Measurements from ENCODE around the gene TEX9. TPM values are rescaled to one million over a fixed set of nuclear protein-coding genes. Genes with fewer than 3 reads are reported as not detected.
"Not testable (repeated sequence)": the region's sequence is repeated elsewhere in the genome, so short reads cannot be mapped to it uniquely, and the experiment has no call there.

Gene TEX9
- total RNA-seq, 5 donors from 2014 or later (not counting 1 experiment from before 2014, with no cell fraction given): 1.5 to 2.7 (median 1.9) TPM

DNA sequence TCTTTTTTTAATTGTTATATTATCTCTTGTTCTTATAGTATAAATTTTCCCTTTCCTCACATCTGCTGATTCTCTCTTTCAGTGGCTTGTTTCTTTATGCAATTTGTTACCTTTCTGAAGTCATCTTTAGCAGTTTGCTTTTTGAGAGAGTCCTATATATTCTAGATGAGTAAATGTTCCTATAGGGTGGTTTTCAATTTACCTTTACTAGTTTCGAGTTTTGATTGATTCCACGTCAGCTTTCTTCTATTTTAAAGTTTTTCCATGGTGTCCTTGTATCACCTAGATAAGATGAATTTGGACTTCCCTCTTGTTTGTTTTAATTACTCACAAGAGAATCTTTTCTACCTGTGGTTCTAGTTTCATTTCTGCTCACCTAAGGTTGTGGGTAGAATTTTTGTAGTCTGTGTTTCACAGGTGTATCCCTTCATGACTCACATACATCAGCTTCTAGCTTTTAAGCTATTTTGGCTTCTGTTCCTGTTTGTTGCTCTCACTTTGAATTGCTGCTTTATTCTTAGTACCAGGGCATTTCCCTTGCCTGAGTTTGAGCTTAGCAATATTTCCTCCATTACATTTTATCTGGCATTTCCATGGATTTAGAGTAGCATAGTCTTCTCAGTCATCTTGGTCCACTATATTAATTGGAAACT lies 6.4 kb downstream of the TEX9 start:
- no peaks in the 10 kb centered on the region for H3K9me3 ChIP-seq
- H3K4me1 Mint-ChIP-seq: peaks cover 0 to under 1% (median 0%) of the 10 kb centered on the region in 3 donors
- H3K27me3 ChIP-seq (replicated peaks in 1 of 2; ENCODE audit: control insufficient read depth in 2 of 2, extremely low read depth in 1 of 2, insufficient read depth in 2 of 2, low read length in 1 of 2): peaks cover 0 to 4% of the 10 kb centered on the region in 2 experiments
- H3K4me3 ChIP-seq (ENCODE audit: control insufficient read depth in 1 of 2, extremely low read depth in 1 of 2, low read length in 1 of 2): no peak overlapping the region
- ChIA-PET CTCF (no interaction called here), POLR2A (interaction anchor here in 1 of 2 donors (0.6 kb wide), 1 partner anchor 578 kb away, joined by 3 read pairs; no protein-coding TSS in a partner anchor)
- H3K36me3 ChIP-seq (ENCODE audit: control insufficient read depth in 2 of 2, extremely low read depth in 1 of 2, insufficient read depth in 1 of 2, low read length in 1 of 2): no peaks in the 10 kb centered on the region
- no peak for ATAC-seq (replicated peaks in 1 of 4)
- H3K9me3 Mint-ChIP-seq: no peaks in the 10 kb centered on the region
- no peak for DNase-seq
- H3K27me3 Mint-ChIP-seq: peaks cover 27 to 32% of the 10 kb centered on the region in 2 donors
- H3K27ac Mint-ChIP-seq: no peak overlapping the region
- H3K4me1 ChIP-seq (ENCODE audit: control insufficient read depth in 1 of 2, extremely low read depth in 1 of 2, insufficient read depth in 2 of 2, low read length in 2 of 2): no peaks in the 10 kb centered on the region
- H3K27ac ChIP-seq (ENCODE audit: low read length): no peak overlapping the region
- no peak overlapping the region for H3K4me3 Mint-ChIP-seq
- no CpG with 5 or more reads among the region's 2 CpGs for WGBS (ENCODE audit: insufficient coverage)
- no peaks in the 10 kb centered on the region for H3K36me3 Mint-ChIP-seq

DNA sequence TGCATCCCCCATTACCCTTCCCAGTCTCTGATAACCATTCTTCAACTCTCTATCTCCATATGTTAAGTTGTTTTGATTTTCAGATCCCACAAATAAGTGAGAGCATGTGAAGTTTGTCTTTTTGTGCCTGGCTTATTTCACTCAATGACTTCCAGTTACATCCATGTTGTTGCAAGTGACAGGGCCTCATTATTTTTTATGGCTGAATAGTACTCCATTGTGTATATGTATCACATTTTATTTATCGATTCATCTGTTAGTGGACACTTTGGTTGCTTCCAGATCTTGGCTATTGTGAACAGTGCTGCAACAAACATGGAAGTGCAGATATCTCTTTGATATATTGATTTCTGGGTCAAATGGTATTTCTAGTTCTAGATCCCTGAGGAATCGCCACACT lies 9.5 kb downstream of the TEX9 start:
- DNase-seq; POLR2A ChIA-PET; H3K4me1 ChIP-seq (ENCODE audit: control insufficient read depth in 1 of 2, extremely low read depth in 1 of 2, insufficient read depth in 2 of 2, low read length in 2 of 2); ATAC-seq (replicated peaks in 1 of 4); H3K36me3 ChIP-seq (ENCODE audit: control insufficient read depth in 2 of 2, extremely low read depth in 1 of 2, insufficient read depth in 1 of 2, low read length in 1 of 2); H3K4me3 ChIP-seq (ENCODE audit: control insufficient read depth in 1 of 2, extremely low read depth in 1 of 2, low read length in 1 of 2); H3K36me3 Mint-ChIP-seq; H3K27ac ChIP-seq (ENCODE audit: low read length); H3K27me3 ChIP-seq (replicated peaks in 1 of 2; ENCODE audit: control insufficient read depth in 2 of 2, extremely low read depth in 1 of 2, insufficient read depth in 2 of 2, low read length in 1 of 2); H3K9me3 ChIP-seq; H3K4me3 Mint-ChIP-seq; CTCF ChIA-PET; H3K4me1 Mint-ChIP-seq; H3K27ac Mint-ChIP-seq: not testable (repeated sequence)
- no CpG with 5 or more reads among the region's 2 CpGs for WGBS (ENCODE audit: insufficient coverage)
- Mint-ChIP-seq H3K9me3 (peaks cover 10 to 24% (median 10%) of the 10 kb centered on the region in 3 donors), H3K27me3 (peaks cover 19 to 26% of the 10 kb centered on the region in 2 donors)

GRCh38 chr15:56377822-56378221 lies 12.6 kb downstream of the TEX9 start:
- H3K27me3 ChIP-seq (replicated peaks in 1 of 2; ENCODE audit: control insufficient read depth in 2 of 2, extremely low read depth in 1 of 2, insufficient read depth in 2 of 2, low read length in 1 of 2): peaks cover 0 to 12% of the 10 kb centered on the region in 2 experiments
- H3K36me3 Mint-ChIP-seq; DNase-seq; H3K4me1 Mint-ChIP-seq; CTCF ChIA-PET; H3K27ac ChIP-seq (ENCODE audit: low read length); H3K27ac Mint-ChIP-seq; H3K4me3 Mint-ChIP-seq; ATAC-seq (replicated peaks in 1 of 4); H3K9me3 ChIP-seq; POLR2A ChIA-PET; H3K4me3 ChIP-seq (ENCODE audit: control insufficient read depth in 1 of 2, extremely low read depth in 1 of 2, low read length in 1 of 2); H3K36me3 ChIP-seq (ENCODE audit: control insufficient read depth in 2 of 2, extremely low read depth in 1 of 2, insufficient read depth in 1 of 2, low read length in 1 of 2); H3K4me1 ChIP-seq (ENCODE audit: control insufficient read depth in 1 of 2, extremely low read depth in 1 of 2, insufficient read depth in 2 of 2, low read length in 2 of 2): not testable (repeated sequence)
- 100% methylated on average over 1 of the region's 2 CpGs for WGBS (ENCODE audit: insufficient coverage)
- peaks cover 8 to 13% of the 10 kb centered on the region in 2 donors for H3K27me3 Mint-ChIP-seq
- peaks cover 19 to 43% (median 21%) of the 10 kb centered on the region in 3 donors for H3K9me3 Mint-ChIP-seq

DNA sequence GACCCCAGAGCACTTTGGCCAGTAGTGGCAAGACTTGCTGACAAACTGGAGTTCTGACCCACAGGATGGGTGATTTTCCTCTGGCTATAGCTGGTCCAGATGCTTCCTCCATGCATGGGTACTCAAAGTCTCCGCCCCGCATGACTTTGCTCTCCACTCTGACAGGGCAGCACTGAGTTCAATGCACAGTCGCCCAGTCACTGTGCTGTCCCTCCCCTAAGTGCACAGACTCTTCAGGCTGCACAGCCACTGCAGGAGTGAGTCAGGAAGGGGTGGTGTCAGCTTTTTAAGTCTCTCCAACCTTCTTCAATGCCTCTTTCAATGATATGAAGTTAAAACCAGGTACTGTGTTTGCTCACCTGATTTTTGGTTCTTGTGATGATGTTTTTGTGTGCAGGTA lies 17.8 kb downstream of the TEX9 start:
- Mint-ChIP-seq H3K9me3 (peaks cover 15 to 34% (median 16%) of the 10 kb centered on the region in 3 donors), H3K36me3 (peaks cover 4% of the 10 kb centered on the region), H3K27ac (no peak overlapping the region), H3K4me1 (no peaks in the 10 kb centered on the region), H3K27me3 (peaks cover 0 to 9% of the 10 kb centered on the region in 2 donors), H3K4me3 (no peak overlapping the region)
- no peak for ATAC-seq (replicated peaks in 1 of 4)
- no peaks in the 10 kb centered on the region for H3K9me3 ChIP-seq
- no peaks in the 10 kb centered on the region for H3K36me3 ChIP-seq (ENCODE audit: control insufficient read depth in 2 of 2, extremely low read depth in 1 of 2, insufficient read depth in 1 of 2, low read length in 1 of 2)
- WGBS (ENCODE audit: insufficient coverage): 100% methylated on average over 2 of the region's 3 CpGs
- peaks cover 0 to 15% of the 10 kb centered on the region in 2 experiments for H3K27me3 ChIP-seq (replicated peaks in 1 of 2; ENCODE audit: control insufficient read depth in 2 of 2, extremely low read depth in 1 of 2, insufficient read depth in 2 of 2, low read length in 1 of 2)
- H3K4me1 ChIP-seq (ENCODE audit: control insufficient read depth in 1 of 2, extremely low read depth in 1 of 2, insufficient read depth in 2 of 2, low read length in 2 of 2): no peaks in the 10 kb centered on the region
- H3K27ac ChIP-seq (ENCODE audit: low read length): no peak overlapping the region
- ChIA-PET CTCF (no interaction called here), POLR2A (no interaction called here)
- no peak for DNase-seq
- H3K4me3 ChIP-seq (ENCODE audit: control insufficient read depth in 1 of 2, extremely low read depth in 1 of 2, low read length in 1 of 2): no peak overlapping the region

GRCh38 chr15:56385908-56386307 lies 20.7 kb downstream of the TEX9 start:
- no CpG with 5 or more reads among the region's 3 CpGs for WGBS (ENCODE audit: insufficient coverage)
- Histone ChIP-seq H3K4me3 (ENCODE audit: control insufficient read depth in 1 of 2, extremely low read depth in 1 of 2, low read length in 1 of 2) (no peak overlapping the region), H3K4me1 (ENCODE audit: control insufficient read depth in 1 of 2, extremely low read depth in 1 of 2, insufficient read depth in 2 of 2, low read length in 2 of 2) (no peaks in the 10 kb centered on the region), H3K27me3 (replicated peaks in 1 of 2; ENCODE audit: control insufficient read depth in 2 of 2, extremely low read depth in 1 of 2, insufficient read depth in 2 of 2, low read length in 1 of 2) (peaks cover 0 to 11% of the 10 kb centered on the region in 2 experiments), H3K36me3 (ENCODE audit: control insufficient read depth in 2 of 2, extremely low read depth in 1 of 2, insufficient read depth in 1 of 2, low read length in 1 of 2) (no peaks in the 10 kb centered on the region), H3K9me3 (no peaks in the 10 kb centered on the region), H3K27ac (ENCODE audit: low read length) (no peak overlapping the region)
- CTCF ChIA-PET: no interaction called here
- no peaks in the 10 kb centered on the region for H3K4me1 Mint-ChIP-seq
- DNase-seq (no peak), ATAC-seq (replicated peaks in 1 of 4) (no peak)
- no peak overlapping the region for H3K4me3 Mint-ChIP-seq
- POLR2A ChIA-PET: no interaction called here
- peaks cover 0 to 3% of the 10 kb centered on the region in 2 donors for H3K27me3 Mint-ChIP-seq
- peaks cover 0 to 8% (median 6%) of the 10 kb centered on the region in 3 donors for H3K9me3 Mint-ChIP-seq
- no peak overlapping the region for H3K27ac Mint-ChIP-seq
- H3K36me3 Mint-ChIP-seq: peaks cover under 1% of the 10 kb centered on the region

- H3K27ac ChIP-seq (ENCODE audit: low read length): no peak overlapping the region
- ChIA-PET POLR2A (no interaction called here), CTCF (no interaction called here)
- no peaks in the 10 kb centered on the region for H3K27me3 Mint-ChIP-seq
- H3K27me3 ChIP-seq (replicated peaks in 1 of 2; ENCODE audit: control insufficient read depth in 2 of 2, extremely low read depth in 1 of 2, insufficient read depth in 2 of 2, low read length in 1 of 2): no peaks in the 10 kb centered on the region
- H3K4me1 ChIP-seq (ENCODE audit: control insufficient read depth in 1 of 2, extremely low read depth in 1 of 2, insufficient read depth in 2 of 2, low read length in 2 of 2): no peaks in the 10 kb centered on the region
- DNase-seq (no peak), ATAC-seq (replicated peaks in 1 of 4) (no peak)
- H3K4me3 Mint-ChIP-seq: no peak overlapping the region
- no peak overlapping the region for H3K27ac Mint-ChIP-seq
- no peaks in the 10 kb centered on the region for H3K9me3 ChIP-seq
- WGBS (ENCODE audit: insufficient coverage): no CpG with 5 or more reads among the region's 2 CpGs
- no peaks in the 10 kb centered on the region for H3K4me1 Mint-ChIP-seq
- H3K4me3 ChIP-seq (ENCODE audit: control insufficient read depth in 1 of 2, extremely low read depth in 1 of 2, low read length in 1 of 2): no peak overlapping the region
- no peaks in the 10 kb centered on the region for H3K36me3 ChIP-seq (ENCODE audit: control insufficient read depth in 2 of 2, extremely low read depth in 1 of 2, insufficient read depth in 1 of 2, low read length in 1 of 2)
- H3K9me3 Mint-ChIP-seq: no peaks in the 10 kb centered on the region
- H3K36me3 Mint-ChIP-seq: no peaks in the 10 kb centered on the region
Observed at GRCh38 chr15:56390739-56391267, 25.6 kb downstream of the TEX9 start.

Measured in T-cell (primary cell).